ENCODE data around the gene CEP70.
"Not testable (repeated sequence)": the region's sequence is repeated elsewhere in the genome, so short reads cannot be mapped to it uniquely, and the experiment has no call there.

The CEP70 gene

GRCh38 chr3:138539352-138539751, 54.7 kb downstream of the CEP70 start:
- in situ Hi-C loops (cut with HindIII; ENCODE audit: low sequenced_read_pairs) = no loop called here

DNA sequence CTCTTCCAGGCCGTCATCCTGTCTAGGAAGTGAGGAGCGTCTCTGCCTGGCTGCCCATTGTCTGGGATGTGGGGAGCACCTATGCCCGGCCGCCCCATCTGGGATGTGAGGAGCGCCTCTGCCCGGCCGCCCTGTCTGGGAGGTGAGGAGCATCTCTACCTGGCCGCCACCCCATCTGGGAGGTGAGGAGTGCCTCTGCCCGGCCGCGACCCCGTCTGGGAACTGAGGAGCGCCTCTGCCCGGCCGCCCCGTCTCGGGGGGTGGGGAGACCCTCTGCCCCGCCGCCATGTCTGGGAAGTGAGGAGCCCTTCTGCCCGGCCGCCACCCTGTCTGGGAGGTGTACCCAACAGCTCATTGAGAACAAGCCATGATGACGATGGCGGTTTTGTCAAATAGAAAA, 72.6 kb downstream of the CEP70 start:
- in situ Hi-C loops (cut with HindIII; ENCODE audit: low sequenced_read_pairs) = not testable (repeated sequence)

DNA sequence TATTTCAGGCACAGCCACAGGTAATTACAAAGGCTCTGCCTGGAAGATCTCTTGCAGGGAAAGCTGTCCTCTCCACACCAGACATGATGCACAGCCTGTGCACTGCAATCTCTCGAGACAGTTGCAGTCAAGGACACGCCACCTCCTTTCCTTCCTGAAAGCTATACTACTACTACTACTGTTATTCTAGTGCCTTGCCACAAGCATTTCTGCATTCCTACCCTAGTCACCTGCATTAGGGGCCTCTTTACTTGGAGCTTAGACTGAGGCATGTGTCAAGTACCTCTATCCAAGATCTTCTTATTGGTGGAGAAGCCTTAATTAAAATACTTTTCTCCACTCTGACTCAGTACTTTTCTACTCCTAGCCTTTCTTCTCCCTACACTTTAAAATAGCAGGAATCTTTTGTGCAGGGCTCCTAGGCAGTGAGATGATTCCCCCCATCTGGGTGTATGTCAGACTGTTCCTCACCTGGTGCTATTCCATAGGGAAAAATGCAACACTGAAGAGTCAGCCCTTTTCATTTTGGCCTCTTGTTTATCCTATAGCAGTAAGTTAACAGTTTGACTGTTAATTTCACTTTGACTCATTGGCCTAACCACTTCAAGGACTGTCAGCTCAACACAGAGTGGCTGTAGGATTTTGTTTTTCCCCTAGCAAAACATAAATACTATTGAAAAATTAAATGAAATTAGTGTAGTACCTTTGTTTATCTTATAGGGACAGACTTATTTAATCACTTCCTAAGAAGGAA, 80.8 kb downstream of the CEP70 start:
- in situ Hi-C loops (cut with HindIII; ENCODE audit: low sequenced_read_pairs) = no loop called here

DNA sequence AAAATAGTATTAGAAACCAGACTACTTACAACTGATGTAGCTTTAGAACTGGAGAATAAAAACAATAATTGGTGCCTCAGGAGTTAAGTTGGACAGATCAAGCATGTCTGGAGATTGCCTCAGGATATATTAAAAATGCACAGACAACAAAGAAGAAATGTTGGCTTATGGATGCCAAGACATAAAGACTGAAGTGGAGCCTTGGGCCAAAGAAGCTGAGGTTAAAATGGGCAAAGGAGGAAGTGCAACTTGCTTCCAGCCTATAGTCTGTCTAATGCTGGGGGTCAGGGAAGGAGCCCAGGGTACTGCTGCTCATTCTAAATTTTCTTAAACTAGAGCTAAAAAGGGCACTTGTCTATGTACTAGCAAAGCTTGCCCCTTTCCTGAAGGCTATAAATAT, 82.1 kb downstream of the CEP70 start:
- in situ Hi-C loops (cut with HindIII; ENCODE audit: low sequenced_read_pairs) = no loop called here

- in situ Hi-C loops (cut with HindIII; ENCODE audit: low sequenced_read_pairs) = no loop called here
Observed at GRCh38 chr3:138509586-138509985, 84.5 kb downstream of the CEP70 start.

- in situ Hi-C loops (cut with HindIII; ENCODE audit: low sequenced_read_pairs) = no loop called here
Observed at GRCh38 chr3:138507524-138507923, 86.5 kb downstream of the CEP70 start.

- in situ Hi-C loops (cut with HindIII; ENCODE audit: low sequenced_read_pairs) = no loop called here
Observed at GRCh38 chr3:138498991-138499390, 95.1 kb downstream of the CEP70 start.

- in situ Hi-C loops (cut with HindIII; ENCODE audit: low sequenced_read_pairs) = no loop called here
Observed at GRCh38 chr3:138497851-138498250, 96.2 kb downstream of the CEP70 start.

DNA sequence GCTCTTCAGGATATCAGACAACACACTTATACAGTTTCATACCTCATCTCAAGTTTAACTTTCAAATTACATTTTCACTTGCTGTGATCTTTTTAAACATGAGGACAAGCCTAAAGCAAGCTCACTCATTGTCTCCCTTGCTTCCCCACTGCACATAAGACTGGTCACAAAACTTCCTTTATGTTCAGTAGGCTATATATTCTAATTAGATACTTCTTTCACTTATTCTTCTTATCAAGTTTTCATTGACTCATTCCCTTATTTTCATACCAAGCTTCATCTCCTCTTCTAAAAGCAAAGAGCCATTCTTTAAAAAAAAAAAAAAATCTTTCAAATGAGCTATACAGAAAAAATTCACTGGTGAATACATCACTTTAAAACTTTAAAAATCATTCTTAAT, 97.0 kb downstream of the CEP70 start:
- in situ Hi-C loops (cut with HindIII; ENCODE audit: low sequenced_read_pairs) = no loop called here

DNA sequence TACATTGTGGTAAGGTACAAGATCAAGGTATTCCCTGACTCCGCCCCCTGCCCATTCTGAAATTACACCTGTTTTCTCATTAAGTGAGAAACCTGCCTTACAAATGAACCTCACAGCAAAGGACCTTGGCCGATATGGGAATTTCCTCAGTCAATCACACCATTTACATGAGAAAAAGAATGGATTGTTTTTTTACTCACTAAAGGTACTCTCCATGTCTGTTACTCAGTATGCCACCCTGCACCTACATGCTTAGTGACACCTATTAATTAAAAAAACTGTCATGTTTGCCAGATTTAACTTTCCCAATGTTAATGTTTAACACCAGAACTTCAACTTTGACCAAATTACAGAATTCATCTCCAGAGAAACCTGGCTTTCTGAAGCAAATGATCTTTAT, 97.6 kb downstream of the CEP70 start:
- in situ Hi-C loops (cut with HindIII; ENCODE audit: low sequenced_read_pairs) = no loop called here

DNA sequence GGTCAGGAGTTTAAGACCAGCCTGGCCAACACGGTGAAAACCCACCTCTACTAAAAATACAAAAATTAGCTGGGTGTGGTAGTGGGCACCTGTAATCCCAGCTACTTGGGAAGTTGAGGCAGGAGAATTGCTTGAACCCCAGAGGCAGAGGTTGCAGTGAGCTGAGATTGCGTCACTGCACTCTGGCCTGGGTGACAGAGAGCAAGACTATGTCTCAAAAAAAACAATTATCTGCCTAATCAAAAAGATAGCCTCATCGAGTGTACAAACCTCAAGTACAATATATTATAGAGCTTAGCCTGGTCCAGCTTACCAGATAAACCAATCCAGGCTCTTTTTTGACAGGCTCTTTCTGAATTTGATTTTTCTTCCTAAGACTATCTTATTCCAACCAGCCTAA, 98.4 kb downstream of the CEP70 start:
- in situ Hi-C loops (cut with HindIII; ENCODE audit: low sequenced_read_pairs) = not testable (repeated sequence)

GRCh38 chr3:138494607-138494929, 99.5 kb downstream of the CEP70 start:
- in situ Hi-C loops (cut with HindIII; ENCODE audit: low sequenced_read_pairs) = no loop called here

DNA sequence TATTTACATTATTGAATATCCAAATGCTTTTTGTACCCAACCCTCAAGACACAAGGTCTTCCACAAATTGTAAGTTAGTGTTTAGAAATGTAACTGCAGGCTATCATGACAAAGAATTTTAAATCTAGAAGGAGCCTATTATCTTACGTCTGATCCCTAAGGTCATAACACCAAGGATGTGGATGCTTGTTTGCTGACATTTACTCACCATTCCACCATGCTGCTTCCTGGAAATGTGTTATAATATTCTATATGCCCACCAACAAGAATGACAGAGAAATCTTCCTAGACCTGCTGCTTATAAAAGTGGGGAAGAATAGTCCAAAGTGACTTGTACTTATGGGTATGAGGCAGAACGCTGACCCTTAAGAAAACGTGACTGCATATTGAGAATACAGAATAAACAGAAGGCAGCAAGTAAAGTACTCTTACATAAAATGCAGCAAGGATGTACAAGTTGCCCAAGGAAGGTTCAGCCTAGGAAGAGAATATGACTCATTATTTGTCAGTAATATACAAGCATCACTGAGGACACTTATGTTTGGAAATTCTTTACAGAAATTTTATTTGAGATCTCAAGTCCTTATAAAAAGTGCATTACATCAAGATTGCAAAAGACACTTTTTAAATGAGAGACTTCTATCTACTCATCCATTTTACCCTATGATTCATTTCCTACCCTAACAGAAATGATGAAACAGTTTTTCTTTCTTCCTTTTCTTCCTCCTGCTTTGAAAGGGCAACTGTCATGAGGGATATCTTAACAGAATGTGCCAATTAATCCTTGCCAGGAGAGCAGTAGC, 100.1 kb downstream of the CEP70 start:
- in situ Hi-C loops (cut with HindIII; ENCODE audit: low sequenced_read_pairs) = no loop called here

DNA sequence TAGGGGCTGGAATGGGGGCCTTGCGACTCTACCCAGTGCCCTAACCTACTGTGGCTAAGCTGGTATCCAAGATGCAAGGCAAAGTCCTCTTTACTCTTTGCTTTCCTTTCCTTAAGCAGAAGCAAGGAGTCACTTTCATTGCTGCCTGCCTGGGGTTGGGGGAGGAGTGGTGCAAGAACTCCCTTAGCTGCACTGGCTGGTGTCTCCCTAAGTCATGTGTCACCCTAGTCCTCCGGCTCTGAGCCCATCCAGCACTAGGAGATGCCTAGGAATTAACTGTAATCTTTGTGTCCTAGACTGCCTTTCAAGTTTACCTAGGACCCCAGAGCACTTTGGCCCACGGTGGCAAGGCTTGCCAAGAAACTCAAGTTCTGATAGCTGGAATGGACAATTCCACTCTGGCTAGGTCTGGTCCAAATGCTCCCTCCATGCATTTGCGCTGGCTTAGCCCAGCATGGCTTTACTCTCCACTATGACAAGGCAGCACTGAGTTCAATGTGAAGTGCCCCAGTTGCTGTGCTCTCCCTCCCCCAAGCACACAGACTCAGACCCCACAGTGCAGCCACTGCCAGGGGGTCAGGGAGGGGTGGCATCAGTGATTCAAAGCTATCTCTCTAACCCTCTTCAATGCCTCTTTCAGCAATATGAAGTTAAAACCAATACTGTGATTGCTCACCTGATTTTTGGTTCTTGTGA, 100.9 kb downstream of the CEP70 start:
- in situ Hi-C loops (cut with HindIII; ENCODE audit: low sequenced_read_pairs) = no loop called here

- in situ Hi-C loops (cut with HindIII; ENCODE audit: low sequenced_read_pairs) = no loop called here
Observed at GRCh38 chr3:138491971-138492370, 102.1 kb downstream of the CEP70 start.

DNA sequence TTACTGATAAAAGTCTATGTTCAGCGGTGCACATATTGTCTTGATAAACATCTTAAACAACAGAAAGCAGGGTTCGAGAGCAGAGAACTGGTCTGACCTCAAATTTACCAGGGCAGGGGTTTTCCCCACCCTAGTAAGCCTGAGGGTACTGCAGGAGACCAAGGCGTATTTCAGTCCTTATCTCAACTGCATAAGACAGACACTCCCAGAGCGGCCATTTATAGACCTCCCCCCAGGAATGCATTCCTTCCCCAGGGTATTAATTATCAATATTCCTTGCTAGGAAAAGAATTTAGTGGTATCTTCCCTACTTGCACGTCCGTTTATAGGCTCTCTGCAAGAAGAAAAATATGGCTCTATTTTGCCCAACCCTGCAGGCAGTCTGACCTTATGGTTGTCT, 107.5 kb downstream of the CEP70 start:
- in situ Hi-C loops (cut with HindIII; ENCODE audit: low sequenced_read_pairs) = not testable (repeated sequence)

DNA sequence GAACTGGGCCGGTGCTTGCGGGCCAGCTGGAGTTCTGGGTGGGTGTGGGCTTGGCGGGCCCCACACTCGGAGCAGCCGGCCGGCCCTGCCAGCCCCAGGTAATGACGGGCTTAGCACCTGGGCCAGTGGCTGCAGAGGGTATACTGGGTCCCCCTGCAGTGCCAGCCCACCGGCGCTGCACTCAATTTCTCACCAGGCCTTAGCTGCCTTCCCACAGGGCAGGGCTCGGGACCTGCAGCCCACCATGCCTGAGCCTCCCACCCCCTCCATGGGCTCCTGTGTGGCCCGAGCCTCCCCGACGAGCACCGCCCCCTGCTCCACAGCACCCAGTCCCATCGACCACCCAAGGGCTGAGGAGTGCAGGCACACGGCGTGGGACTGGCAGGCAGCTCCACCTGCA, 109.4 kb downstream of the CEP70 start:
- in situ Hi-C loops (cut with HindIII; ENCODE audit: low sequenced_read_pairs) = not testable (repeated sequence)

DNA sequence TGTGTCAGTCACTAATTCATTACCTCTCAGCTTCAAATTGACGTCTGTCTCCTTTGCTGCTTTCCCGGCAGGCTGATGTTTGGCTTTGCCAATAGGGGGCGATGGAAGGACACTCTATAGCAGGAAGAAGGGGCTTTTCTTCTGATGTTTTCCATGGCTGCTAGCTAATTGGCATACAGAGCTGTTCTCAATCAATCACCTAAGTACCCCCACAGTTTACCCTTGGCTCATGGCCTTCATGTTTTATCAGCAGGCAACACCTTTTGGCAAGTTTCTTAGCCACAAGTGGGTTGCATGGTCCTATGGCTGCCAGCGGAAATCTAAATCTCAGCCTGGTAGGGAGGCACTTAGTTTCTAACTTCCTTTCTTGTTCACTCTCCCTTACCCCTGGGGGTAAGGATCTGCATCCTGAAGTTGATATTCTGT, 114.6 kb downstream of the CEP70 start:
- in situ Hi-C loops (cut with HindIII; ENCODE audit: low sequenced_read_pairs) = loop anchor here (10.0 kb wide), 1 partner anchor 445 kb away; no protein-coding TSS in a partner anchor

- in situ Hi-C loops (cut with HindIII; ENCODE audit: low sequenced_read_pairs) = loop anchor here (10.0 kb wide), 1 partner anchor 447 kb away; no protein-coding TSS in a partner anchor
Observed at GRCh38 chr3:138477801-138478200, 116.3 kb downstream of the CEP70 start.

- in situ Hi-C loops (cut with HindIII; ENCODE audit: low sequenced_read_pairs) = loop anchor here (10.0 kb wide), 1 partner anchor 448 kb away; no protein-coding TSS in a partner anchor
Observed at GRCh38 chr3:138477120-138477519, 116.9 kb downstream of the CEP70 start.

- in situ Hi-C loops (cut with HindIII; ENCODE audit: low sequenced_read_pairs) = loop anchor here (10.0 kb wide), 1 partner anchor 448 kb away; no protein-coding TSS in a partner anchor
Observed at GRCh38 chr3:138476526-138476925, 117.5 kb downstream of the CEP70 start.
